SK-N-SH (cell line): ENCODE results near the gene PWP1.

Experiments used
- ELF1 ChIP-seq: IDR thresholded peaks from 2 replicates; pipeline ENCODE4 v1.4.0; 2012
- EP300 ChIP-seq, 2 experiments: IDR thresholded peaks; 2 replicates each; pipeline versions ENCODE4 v1.4.0 to v1.6.1; 2012; ENCODE audit warnings: borderline replicate concordance in 1 of 2, low read depth in 1 of 2, low read length in 1 of 2
- EZH2phosphoT487 ChIP-seq: fragments of 200-600 bp; sonication (generic); IDR thresholded peaks from 2 replicates; pipeline ENCODE4 v1.6.1; 2017; ENCODE audit warnings: low read depth, mixed run types, mild to moderate bottlenecking, antibody characterized with exemption, moderate library complexity, borderline replicate concordance
- FOSL2 ChIP-seq: IDR thresholded peaks from 2 replicates; pipeline ENCODE4 v1.4.0; 2012; ENCODE audit warnings: low read depth, mild to moderate bottlenecking, moderate library complexity, borderline replicate concordance
- FOXJ3 ChIP-seq: sonication (generic); formaldehyde crosslinking; IDR thresholded peaks from 2 replicates; pipeline ENCODE4 v1.5.1; 2020; ENCODE audit warnings: mild to moderate bottlenecking, missing genetic modification reagents
- GATA2 ChIP-seq: sonication (generic); formaldehyde crosslinking; IDR thresholded peaks from 2 replicates; pipeline ENCODE4 v1.5.0; 2020; ENCODE audit warnings: mild to moderate bottlenecking, missing genetic modification reagents
- MEF2A ChIP-seq: IDR thresholded peaks from 2 replicates; pipeline ENCODE4 v1.4.0; 2012; ENCODE audit warnings: low read depth, borderline replicate concordance
- MXI1 ChIP-seq: IDR thresholded peaks from 2 replicates; pipeline ENCODE4 v1.6.1; 2012; ENCODE audit warnings: mild to moderate bottlenecking, low read depth, low read length, improper control_type of control experiment
- POLR2AphosphoS5 ChIP-seq: IDR thresholded peaks from 2 replicates; pipeline ENCODE4 v1.6.1; 2012; ENCODE audit warnings: low read depth, low read length
- TEAD4 ChIP-seq: IDR thresholded peaks from 2 replicates; pipeline ENCODE4 v1.4.0; 2012; ENCODE audit warnings: mild to moderate bottlenecking, borderline replicate concordance; ENCODE audit not compliant: insufficient read depth
- TF ChIP-seq, protein P1 (sequence below): fragments of 200-600 bp; sonication (generic); IDR thresholded peaks from 2 replicates; pipeline ENCODE4 v1.6.1; 2017; ENCODE audit warnings: antibody characterized with exemption, mild to moderate bottlenecking, moderate library complexity
- TF ChIP-seq, protein P2 (sequence below): IDR thresholded peaks from 2 replicates; pipeline ENCODE4 v1.6.1; 2012; ENCODE audit warnings: mild to moderate bottlenecking, low read depth, low read length, moderate library complexity
- TF ChIP-seq, protein P3 (sequence below): IDR thresholded peaks from 2 replicates; pipeline ENCODE4; 2012
- TF ChIP-seq, protein P4 (sequence below): fragments of 150-350 bp; IDR thresholded peaks from 2 replicates; pipeline ENCODE4 v1.6.1; 2017; ENCODE audit warnings: antibody characterized with exemption, low read length, low read depth, borderline replicate concordance

DNA sequence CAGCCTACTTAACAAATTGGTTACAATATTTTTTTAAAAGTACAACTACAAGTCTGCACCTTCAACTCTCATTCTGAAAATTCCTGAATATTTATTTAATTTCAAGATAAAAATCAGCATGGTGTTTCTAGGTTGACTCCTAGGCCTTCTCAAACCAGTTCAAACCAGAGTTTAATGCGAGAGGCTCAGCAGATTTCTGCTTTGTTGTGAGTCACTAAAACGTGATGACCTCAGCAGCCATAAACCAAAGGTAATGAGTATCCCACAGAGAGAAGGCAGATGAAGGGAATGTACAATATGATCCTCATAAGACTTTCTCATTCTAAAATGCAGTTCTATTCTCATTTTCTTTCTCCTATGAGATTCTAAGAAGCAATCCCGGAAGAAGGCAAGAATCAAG is 73.8 kb downstream of the PWP1 start:
- TF ChIP-seq, protein P1, sequence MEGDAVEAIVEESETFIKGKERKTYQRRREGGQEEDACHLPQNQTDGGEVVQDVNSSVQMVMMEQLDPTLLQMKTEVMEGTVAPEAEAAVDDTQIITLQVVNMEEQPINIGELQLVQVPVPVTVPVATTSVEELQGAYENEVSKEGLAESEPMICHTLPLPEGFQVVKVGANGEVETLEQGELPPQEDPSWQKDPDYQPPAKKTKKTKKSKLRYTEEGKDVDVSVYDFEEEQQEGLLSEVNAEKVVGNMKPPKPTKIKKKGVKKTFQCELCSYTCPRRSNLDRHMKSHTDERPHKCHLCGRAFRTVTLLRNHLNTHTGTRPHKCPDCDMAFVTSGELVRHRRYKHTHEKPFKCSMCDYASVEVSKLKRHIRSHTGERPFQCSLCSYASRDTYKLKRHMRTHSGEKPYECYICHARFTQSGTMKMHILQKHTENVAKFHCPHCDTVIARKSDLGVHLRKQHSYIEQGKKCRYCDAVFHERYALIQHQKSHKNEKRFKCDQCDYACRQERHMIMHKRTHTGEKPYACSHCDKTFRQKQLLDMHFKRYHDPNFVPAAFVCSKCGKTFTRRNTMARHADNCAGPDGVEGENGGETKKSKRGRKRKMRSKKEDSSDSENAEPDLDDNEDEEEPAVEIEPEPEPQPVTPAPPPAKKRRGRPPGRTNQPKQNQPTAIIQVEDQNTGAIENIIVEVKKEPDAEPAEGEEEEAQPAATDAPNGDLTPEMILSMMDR = no peak
- TF ChIP-seq, protein P2, sequence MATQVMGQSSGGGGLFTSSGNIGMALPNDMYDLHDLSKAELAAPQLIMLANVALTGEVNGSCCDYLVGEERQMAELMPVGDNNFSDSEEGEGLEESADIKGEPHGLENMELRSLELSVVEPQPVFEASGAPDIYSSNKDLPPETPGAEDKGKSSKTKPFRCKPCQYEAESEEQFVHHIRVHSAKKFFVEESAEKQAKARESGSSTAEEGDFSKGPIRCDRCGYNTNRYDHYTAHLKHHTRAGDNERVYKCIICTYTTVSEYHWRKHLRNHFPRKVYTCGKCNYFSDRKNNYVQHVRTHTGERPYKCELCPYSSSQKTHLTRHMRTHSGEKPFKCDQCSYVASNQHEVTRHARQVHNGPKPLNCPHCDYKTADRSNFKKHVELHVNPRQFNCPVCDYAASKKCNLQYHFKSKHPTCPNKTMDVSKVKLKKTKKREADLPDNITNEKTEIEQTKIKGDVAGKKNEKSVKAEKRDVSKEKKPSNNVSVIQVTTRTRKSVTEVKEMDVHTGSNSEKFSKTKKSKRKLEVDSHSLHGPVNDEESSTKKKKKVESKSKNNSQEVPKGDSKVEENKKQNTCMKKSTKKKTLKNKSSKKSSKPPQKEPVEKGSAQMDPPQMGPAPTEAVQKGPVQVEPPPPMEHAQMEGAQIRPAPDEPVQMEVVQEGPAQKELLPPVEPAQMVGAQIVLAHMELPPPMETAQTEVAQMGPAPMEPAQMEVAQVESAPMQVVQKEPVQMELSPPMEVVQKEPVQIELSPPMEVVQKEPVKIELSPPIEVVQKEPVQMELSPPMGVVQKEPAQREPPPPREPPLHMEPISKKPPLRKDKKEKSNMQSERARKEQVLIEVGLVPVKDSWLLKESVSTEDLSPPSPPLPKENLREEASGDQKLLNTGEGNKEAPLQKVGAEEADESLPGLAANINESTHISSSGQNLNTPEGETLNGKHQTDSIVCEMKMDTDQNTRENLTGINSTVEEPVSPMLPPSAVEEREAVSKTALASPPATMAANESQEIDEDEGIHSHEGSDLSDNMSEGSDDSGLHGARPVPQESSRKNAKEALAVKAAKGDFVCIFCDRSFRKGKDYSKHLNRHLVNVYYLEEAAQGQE = no peak
- TF ChIP-seq GATA2 = no peak
- TF ChIP-seq POLR2AphosphoS5 = no peak
- peak; percentile 53; the same call in 1 of the 2 replicates for TF ChIP-seq FOSL2
- peak; percentile 26; the same call in 1 of the 2 replicates for TF ChIP-seq MXI1
- TF ChIP-seq, protein P3, sequence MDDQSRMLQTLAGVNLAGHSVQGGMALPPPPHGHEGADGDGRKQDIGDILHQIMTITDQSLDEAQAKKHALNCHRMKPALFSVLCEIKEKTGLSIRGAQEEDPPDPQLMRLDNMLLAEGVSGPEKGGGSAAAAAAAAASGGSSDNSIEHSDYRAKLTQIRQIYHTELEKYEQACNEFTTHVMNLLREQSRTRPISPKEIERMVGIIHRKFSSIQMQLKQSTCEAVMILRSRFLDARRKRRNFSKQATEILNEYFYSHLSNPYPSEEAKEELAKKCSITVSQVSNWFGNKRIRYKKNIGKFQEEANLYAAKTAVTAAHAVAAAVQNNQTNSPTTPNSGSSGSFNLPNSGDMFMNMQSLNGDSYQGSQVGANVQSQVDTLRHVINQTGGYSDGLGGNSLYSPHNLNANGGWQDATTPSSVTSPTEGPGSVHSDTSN = no peak
- TF ChIP-seq FOXJ3 = no peak
- no peak for TF ChIP-seq TEAD4
- TF ChIP-seq EZH2phosphoT487 = no peak
- TF ChIP-seq, protein P4, sequence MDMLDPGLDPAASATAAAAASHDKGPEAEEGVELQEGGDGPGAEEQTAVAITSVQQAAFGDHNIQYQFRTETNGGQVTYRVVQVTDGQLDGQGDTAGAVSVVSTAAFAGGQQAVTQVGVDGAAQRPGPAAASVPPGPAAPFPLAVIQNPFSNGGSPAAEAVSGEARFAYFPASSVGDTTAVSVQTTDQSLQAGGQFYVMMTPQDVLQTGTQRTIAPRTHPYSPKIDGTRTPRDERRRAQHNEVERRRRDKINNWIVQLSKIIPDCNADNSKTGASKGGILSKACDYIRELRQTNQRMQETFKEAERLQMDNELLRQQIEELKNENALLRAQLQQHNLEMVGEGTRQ = no peak
- no peak for TF ChIP-seq EP300 (IDR thresholded peaks at IDR 0.05; ENCODE audit: borderline replicate concordance in 1 of 2, low read depth in 1 of 2, low read length in 1 of 2)
- no peak for TF ChIP-seq ELF1
- TF ChIP-seq MEF2A = no peak
